ENCODE data around the gene DHRS7B. TPM values are rescaled to one million over a fixed set of nuclear protein-coding genes. Genes with fewer than 3 reads are reported as not detected.

The DHRS7B gene
- total and polyA plus RNA-seq, 2 of the 13 experiments (the other 11 are each of a cell fraction or from before 2014, with no cell fraction given) = 20.0 to 35.8 TPM

DNA sequence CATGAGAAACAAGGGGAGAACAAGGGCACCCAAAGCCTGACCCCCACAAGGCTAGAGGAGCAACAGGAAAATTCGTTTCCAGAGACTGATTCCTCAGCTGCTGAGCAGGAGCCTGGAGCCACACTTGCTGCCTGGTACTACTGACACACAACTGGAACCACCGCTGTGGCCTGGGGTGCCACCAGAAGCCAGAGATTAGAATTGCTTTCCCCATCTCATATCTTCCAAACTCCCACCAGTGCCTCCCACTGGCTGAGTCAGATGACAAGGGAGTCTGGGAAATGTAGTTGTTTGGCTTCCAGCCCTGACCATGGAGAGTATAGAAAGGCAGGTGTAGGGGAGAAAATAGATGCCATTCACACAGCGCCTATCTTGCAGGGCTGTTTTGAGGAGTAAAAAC lies 91.3 kb downstream of the DHRS7B start (continued):
- TF ChIP-seq, protein P1, sequence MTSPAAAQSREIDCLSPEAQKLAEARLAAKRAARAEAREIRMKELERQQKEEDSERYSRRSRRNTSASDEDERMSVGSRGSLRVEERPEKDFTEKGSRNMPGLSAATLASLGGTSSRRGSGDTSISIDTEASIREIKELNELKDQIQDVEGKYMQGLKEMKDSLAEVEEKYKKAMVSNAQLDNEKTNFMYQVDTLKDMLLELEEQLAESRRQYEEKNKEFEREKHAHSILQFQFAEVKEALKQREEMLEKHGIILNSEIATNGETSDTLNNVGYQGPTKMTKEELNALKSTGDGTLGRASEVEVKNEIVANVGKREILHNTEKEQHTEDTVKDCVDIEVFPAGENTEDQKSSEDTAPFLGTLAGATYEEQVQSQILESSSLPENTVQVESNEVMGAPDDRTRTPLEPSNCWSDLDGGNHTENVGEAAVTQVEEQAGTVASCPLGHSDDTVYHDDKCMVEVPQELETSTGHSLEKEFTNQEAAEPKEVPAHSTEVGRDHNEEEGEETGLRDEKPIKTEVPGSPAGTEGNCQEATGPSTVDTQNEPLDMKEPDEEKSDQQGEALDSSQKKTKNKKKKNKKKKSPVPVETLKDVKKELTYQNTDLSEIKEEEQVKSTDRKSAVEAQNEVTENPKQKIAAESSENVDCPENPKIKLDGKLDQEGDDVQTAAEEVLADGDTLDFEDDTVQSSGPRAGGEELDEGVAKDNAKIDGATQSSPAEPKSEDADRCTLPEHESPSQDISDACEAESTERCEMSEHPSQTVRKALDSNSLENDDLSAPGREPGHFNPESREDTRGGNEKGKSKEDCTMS (CRISPR knock-in tag; conservative IDR thresholded peaks at IDR 0.05) = no peak
- TF ChIP-seq ZNF891 (CRISPR knock-in tag; IDR thresholded peaks at IDR 0.05) (0 out of 2 replicates have a peak, but pooled peaks have one; percentile 20), U2AF1 (optimal IDR thresholded peaks at IDR 0.05; ENCODE audit: low read depth, low read length) (no peak), KAT2B (IDR thresholded peaks at IDR 0.05; ENCODE audit: borderline replicate concordance, low read depth, low read length) (no peak), ZNF496 (CRISPR knock-in tag; IDR thresholded peaks at IDR 0.05; ENCODE audit: insufficient replicate concordance) (no peak), AKAP8 (CRISPR knock-in tag; IDR thresholded peaks at IDR 0.05) (no peak), ZNF143 (CRISPR knock-in tag; IDR thresholded peaks at IDR 0.05) (peak; percentile 85), HDAC6 (IDR thresholded peaks at IDR 0.05; ENCODE audit: low read depth, low read length) (no peak), ZNF44 (CRISPR knock-in tag; IDR thresholded peaks at IDR 0.05) (no peak), NKX3-1 (CRISPR knock-in tag; IDR thresholded peaks at IDR 0.05) (no peak), ZNF839 (CRISPR knock-in tag; IDR thresholded peaks at IDR 0.05; ENCODE audit: borderline replicate concordance) (no peak), ZNF883 (CRISPR knock-in tag; IDR thresholded peaks at IDR 0.05; ENCODE audit: not compliant biosample characterization) (no peak), ARID4A (CRISPR knock-in tag; IDR thresholded peaks at IDR 0.05; ENCODE audit: borderline replicate concordance) (no peak), NFYC (CRISPR knock-in tag; IDR thresholded peaks at IDR 0.05) (0 out of 2 replicates have a peak, but pooled peaks have one; percentile 18), RAD51 (IDR thresholded peaks at IDR 0.05; ENCODE audit: borderline replicate concordance) (no peak), MAFF (IDR thresholded peaks at IDR 0.05; ENCODE audit: low read depth, low read length) (no peak), ISL2 (CRISPR knock-in tag; IDR thresholded peaks at IDR 0.05) (no peak), ARNT2 (CRISPR knock-in tag; IDR thresholded peaks at IDR 0.05; ENCODE audit: low read depth) (no peak), IRX3 (CRISPR knock-in tag; IDR thresholded peaks at IDR 0.05; ENCODE audit: borderline replicate concordance, low read depth) (no peak), PTBP1 (IDR thresholded peaks at IDR 0.05; ENCODE audit: low read depth, low read length, poor library complexity, severe bottlenecking) (no peak), ASH2L (IDR thresholded peaks at IDR 0.05; ENCODE audit: insufficient read length, low read depth, low read length) (no peak), ZNF224 (CRISPR knock-in tag; IDR thresholded peaks at IDR 0.05) (no peak)
